Left kidney (tissue), 2 donors: ENCODE measurements around the gene HUS1. TPM values are rescaled to one million over a fixed set of nuclear protein-coding genes. Genes with fewer than 3 reads are reported as not detected.
"Not testable (repeated sequence)": the region's sequence is repeated elsewhere in the genome, so short reads cannot be mapped to it uniquely, and the experiment has no call there.

ENCODE experiments used
- DNase-seq: peaks from one replicate; pipeline ENCODE4 v3.0.0-alpha.2; 2013
- polyA plus RNA-seq: library from polyadenylated mRNA; unstranded; fragments of 120-200 nt; gene quantifications from one replicate; pipeline ENCODE4 v1.2.1, GENCODE V29; 2013; ENCODE audit not compliant: insufficient read length

The HUS1 gene
- polyA plus RNA-seq, 1 donor = 26.6 TPM

DNA sequence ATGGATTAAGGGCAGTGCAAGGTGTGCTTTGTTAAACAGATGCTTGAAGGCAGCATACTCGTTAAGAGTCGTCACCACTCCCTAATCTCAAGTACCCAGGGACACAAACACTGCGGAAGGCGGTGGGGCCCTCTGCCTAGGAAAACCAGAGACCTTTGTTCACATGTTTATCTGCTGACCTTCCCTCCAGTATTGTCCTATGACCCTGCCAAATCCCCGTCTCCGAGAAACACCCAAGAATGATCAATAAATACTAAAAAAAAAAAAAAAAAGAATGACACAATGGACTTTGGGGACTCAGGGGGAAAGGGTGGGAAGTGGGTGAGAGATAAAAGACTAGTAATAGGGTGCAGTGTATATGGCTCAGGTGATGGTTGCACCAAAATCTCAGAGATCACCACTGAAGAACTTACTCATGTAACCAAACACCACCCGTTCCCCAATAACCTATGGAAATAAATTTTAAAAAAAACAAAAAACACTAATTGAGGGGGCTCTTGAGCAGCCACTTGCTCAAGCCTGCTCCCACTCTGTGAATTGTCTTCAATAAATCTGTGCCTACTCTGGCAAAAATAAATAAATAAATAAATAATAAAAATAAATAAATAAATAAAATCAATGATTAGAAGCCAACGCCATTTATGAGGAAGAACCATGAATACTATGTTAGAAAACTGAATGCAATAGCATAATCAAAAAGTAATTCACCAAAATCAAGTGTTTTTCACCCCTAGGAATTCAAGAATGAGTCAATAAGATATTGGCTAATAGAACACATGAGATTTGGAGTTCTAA is 56.1 kb downstream of the HUS1 start:
- not testable (repeated sequence) for DNase-seq

DNA sequence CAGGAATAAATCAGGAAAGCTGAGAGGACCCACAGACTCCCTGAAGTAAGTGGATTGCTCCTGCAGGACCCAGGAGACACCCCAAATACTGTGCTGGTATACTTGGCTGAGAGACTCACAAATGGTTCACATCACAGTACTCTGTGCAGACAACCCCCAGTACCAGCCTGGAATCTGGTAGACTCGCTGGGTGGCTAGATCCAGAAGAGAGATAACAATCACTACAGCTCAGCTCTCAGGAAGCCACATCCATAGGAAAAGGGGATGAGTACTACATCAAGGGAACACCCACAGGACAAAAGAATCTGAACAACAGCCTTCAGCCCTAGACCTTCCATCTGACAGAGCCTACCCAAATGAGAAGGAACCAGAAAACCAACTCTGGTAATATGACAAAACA is 62.9 kb downstream of the HUS1 start:
- not testable (repeated sequence) for DNase-seq

DNA sequence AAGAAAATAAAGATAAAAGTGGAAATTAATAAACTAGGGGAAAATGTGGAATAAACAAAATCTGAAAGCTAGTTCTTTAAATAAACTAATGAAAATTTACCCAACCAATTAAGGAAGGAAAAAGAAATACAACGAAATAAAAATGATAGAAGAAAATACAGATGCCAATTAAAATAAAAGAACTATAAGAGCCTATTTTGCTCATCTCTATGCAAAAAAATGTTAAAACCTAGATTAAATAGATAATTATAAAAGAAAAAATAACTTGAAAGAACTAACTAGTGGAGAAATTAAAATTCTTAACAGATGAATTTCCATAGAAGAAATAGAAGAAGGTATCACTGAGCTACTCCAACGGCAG is 63.8 kb downstream of the HUS1 start:
- no peak for DNase-seq

DNA sequence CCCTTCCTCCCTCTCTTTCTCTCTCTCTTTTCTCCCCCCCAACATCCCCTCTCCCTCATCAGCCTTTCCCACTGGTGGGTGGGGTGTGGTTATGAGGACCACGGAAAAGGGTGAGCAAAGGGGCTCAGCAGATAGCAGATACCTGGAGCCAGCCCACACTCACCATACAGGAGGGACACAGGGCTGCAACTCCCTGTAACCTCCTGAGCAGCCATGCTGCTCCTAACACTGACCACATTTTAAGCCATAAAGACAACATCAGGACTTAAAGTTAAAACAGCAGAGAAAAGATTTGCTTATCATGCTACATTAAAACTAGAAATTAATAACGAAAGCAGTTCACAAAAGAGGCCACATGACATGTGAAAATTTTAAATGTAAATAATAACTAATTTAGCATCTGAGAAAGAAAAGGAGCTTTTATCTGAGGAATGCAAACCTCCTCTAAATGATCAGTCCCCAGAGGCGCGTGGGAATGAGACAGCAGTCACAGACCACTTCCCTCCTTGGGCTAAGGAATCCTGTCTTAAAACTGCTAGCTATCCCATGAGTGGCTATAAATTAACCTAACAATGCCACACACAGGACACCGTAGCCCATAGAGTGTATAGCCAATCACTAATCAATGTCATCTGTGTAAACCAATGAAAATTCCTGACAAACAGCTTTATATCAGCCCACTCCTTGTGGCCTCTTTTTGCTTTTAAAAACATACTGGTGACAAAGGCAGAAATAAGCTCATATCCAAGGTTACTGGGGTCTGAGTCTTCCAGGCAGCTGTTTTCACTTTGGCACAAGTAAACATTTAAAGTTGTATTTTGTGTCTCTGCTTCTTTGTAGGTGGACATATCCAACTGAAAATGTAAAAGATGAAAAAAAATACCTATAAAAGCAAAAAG is 64.4 kb downstream of the HUS1 start:
- peak; percentile 34 for DNase-seq

Other genes starting within 250 kb of the HUS1 start
- 0.32 TPM for gene PKD1L1, start 31.1 kb downstream of the HUS1 start, polyA plus RNA-seq
- 0.17 TPM for gene SUN3, start 49.5 kb upstream of the HUS1 start, polyA plus RNA-seq
- 0.95 TPM for gene C7orf57, start 55.9 kb upstream of the HUS1 start, polyA plus RNA-seq
- 11.8 TPM for gene UPP1, start 109.7 kb upstream of the HUS1 start, polyA plus RNA-seq
- gene ABCA13, start 191.8 kb upstream of the HUS1 start, polyA plus RNA-seq = 0.95 TPM